GM10248 (cell line): ENCODE data around the gene ARMC3.

ENCODE experiments used
- CTCF ChIA-PET: fragments of 300-600 bp; sonication (Branson Sonifier 250); formaldehyde crosslinking; extraction: SDS; loops from one replicate; lab custom pipeline; 2021; ENCODE audit warnings: antibody characterized with exemption; lab: Yijun Ruan, JAX
- POLR2A ChIA-PET: fragments of 350-650 bp; sonication (Branson Sonifier 250); formaldehyde crosslinking; extraction: SDS; loops from one replicate; lab custom pipeline; 2020; ENCODE audit warnings: antibody characterized with exemption; lab: Yijun Ruan, JAX
- DNase-seq: peaks from one replicate; pipeline ENCODE4 v3.0.0; 2012; ENCODE audit errors: extremely low spot score
- CTCF ChIP-seq: IDR thresholded peaks from 2 replicates; pipeline ENCODE4 v1.5.1; 2012; ENCODE audit warnings: mild to moderate bottlenecking, low read depth; ENCODE audit errors: extremely low read depth, missing control alignments, control extremely low read depth

Gene ARMC3

DNA sequence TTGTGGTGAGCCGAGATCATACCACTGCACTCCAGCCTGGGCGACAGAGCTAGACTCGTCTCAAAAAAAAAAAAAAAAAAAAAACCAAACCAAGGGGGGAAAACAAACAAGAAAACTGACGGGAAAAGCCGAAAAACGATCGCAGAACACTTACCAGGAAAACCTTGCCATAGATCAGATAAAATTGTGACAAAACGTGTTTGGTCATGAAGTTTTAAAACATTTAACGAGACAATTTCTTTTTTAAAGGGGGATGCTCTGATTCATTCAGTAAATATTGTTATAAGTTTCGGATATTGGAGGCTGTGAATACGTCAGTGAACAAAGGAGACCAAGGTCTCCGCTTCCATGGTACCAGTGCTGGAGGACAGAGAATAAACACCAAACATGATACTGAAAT lies 77.3 kb downstream of the ARMC3 start:
- no peak for DNase-seq
- ChIA-PET CTCF (no interaction called here), POLR2A (no interaction called here)
- no peak for TF ChIP-seq CTCF

- no peak for DNase-seq
- ChIA-PET CTCF (interaction anchor here (1.0 kb wide), 1 partner anchor 10 kb away, joined by 3 read pairs; no protein-coding TSS in a partner anchor), POLR2A (no interaction called here)
- no peak for TF ChIP-seq CTCF
Measured at GRCh38 chr10:23013581-23014335, 85.9 kb downstream of the ARMC3 start.

DNA sequence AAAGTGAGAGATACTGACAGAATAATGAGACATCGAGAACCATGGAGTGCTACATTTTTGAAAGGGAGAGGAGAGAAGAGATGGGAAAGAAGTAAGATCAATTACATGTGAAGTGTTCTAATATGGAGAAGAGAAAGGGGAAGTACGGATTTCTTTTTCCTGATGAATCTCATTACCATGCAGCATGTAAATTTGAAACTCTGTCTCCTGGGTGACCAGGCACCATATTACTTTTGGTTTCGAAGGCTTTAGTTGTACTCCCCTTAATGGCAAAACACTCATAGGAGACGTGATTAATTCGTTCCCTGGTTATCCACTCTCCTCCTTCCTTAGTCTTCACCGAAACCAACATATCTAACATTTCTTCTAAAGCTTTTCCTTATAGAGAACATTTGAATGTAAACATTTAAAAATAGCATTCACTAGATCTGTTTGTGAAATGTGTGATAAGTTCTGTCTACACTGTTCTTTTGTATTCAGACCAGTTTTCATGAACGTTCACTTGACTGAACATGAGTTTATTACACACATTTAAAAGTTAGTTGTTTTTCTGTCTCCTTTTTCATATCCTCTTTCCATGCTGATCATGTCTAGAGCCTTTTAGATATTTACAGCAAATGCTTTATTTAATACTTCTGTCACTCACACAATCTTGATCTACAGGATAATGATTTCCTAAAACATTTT lies 87.3 kb downstream of the ARMC3 start:
- TF ChIP-seq CTCF, result no peak
- CTCF ChIA-PET, result no interaction called here
- POLR2A ChIA-PET, result no interaction called here
- DNase-seq, result peak; percentile 34

DNA sequence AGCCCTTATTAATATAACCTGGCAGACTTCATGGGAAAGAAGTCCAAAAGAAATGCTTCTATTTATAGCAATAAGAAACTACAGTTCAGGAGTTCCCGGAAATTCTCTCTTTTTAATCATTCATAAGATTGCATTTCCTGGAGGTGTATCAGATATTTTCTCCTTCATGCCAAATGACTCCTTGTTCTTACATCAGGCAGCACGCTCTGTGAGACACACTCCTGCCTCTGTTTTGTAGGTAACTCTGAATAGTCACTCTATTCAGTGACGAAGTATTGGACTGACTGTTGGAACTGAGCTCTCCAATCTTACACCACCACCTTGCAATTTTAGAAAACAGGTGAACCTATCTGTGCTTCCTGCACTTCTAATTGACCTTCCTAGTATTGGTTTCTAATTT lies 88.8 kb downstream of the ARMC3 start:
- ChIA-PET CTCF (interaction anchor here (1.1 kb wide), 1 partner anchor 12 kb away, joined by 3 read pairs; no protein-coding TSS in a partner anchor), POLR2A (no interaction called here)
- no peak for TF ChIP-seq CTCF
- no peak for DNase-seq

DNA sequence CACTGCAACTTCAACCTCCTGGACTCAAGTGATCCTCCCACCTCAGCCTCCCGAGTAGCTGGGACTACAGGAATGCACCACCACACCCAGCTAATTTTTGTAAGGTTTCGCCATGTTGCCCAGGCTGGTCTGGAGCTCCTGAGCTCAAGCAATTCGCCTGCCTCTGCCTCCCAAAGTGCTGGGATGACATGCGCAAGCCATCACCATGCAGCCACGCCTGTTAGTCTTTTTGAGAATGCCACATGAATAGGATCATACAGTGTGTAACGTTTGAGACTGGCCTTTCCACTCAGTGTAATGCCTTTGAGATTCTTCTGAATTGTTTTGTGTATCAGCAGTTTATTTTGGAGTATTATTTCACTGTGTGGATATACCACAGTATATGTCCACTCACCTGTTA lies 91.8 kb downstream of the ARMC3 start:
- CTCF ChIA-PET, result interaction anchor here (1.0 kb wide), 1 partner anchor 215 kb away, joined by 3 read pairs; no protein-coding TSS in a partner anchor
- no peak for TF ChIP-seq CTCF
- POLR2A ChIA-PET, result no interaction called here
- DNase-seq, result no peak

DNA sequence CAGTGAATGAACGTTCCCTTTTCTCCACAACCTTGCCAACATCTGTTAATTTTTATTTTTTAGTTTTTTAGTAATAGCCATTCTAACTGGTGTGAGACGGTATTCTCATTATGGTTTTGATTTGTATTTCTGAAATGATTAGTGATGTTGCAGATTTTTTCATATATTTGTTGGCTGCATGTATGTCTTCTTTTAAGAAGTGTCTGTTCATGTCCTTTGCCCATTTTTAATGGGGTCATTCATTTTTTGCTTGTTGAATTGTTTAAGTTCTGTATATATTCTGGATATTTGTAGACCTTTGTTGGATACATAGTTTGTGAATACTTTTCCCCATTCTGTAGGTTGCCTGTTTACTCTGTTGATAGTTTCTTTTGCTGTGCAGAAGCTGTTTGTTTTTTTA lies 93.6 kb downstream of the ARMC3 start:
- TF ChIP-seq CTCF, result no peak
- ChIA-PET CTCF (no interaction called here), POLR2A (no interaction called here)
- no peak for DNase-seq
